HG02870 (cell line): Measurements from ENCODE around the gene SEMA5A.
A peak's percentile ranks its signal among the peaks of the same experiment; 100 is the strongest.

ENCODE experiments used
- ATAC-seq: cut with Tn5 transposase; IDR thresholded peaks from one replicate; pipeline ENCODE4 v1.9.1; 2021; ENCODE audit warnings: mild to moderate bottlenecking, moderate library complexity; ENCODE audit not compliant: unreplicated experiment

Gene SEMA5A

DNA sequence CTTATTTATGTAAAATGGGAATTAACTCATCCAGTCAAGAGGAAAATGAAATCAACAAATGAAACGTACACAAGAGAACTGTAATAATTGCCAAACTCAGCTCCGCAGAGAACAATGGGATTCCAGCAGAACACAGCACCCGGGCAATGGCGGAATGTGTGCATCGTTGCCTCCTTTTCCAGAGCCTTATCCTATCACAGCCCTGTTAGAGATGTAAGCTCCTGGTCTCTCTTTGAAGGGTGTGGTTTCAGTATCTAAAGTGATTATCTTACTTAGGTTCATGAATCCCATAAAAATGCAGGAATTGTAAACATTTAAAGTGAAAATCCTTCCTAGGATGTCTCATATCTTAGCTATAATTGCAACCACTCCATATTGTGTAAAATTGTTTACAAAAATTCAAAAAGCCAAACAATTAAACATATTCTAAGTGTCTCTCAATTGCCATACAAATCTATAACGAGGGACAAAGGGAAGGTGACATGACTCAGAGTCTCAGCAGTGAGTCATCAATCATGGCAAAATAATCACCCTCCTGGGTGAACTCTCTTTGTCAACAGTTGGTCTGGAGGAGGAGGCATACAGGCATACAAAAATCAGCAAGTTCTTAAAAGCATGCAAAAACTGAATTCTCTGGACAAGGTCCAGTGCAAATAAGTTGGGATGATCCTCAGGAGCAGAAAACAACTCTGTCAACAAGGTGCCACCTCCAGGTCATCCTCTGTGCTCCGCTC lies 22.6 kb downstream of the SEMA5A start:
- ATAC-seq: no peak

DNA sequence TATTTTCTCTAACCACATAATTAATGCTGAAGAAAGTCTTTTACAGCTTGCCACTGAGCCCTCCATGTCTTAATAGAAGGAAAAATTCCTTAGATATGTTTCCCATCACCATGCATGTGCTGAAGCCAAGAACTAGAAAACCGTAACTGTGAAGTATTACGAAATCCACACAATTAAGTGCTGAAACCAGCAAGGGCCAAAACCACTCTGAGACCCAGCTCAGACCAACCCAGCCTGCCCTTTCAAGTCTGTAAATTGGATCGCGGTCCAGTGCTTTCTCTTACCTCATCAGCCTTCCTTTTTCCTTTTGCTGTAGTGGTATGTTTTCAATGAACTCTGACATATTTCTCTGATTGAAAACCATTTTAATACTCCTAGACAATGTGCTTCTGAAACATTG lies 26.3 kb downstream of the SEMA5A start:
- ATAC-seq: no peak

DNA sequence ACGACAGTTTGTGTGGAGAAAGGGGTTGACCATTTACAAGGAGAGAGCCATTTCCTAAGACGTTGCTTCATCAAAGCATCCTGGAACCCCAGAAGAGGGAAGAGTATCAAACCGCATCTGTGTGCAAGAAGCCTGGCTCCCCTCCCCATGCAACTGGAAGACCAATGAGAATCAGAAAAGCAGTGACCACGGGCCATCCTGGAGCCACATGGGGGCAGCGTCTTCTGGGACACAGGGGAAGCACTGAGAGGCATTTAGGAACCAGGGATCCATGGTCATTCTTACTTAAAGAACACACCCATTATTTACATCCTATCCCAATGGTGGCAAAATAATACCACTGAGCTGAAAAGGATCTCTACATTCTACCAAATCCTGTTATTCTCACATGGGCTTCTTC lies 29.3 kb downstream of the SEMA5A start:
- ATAC-seq: no peak

DNA sequence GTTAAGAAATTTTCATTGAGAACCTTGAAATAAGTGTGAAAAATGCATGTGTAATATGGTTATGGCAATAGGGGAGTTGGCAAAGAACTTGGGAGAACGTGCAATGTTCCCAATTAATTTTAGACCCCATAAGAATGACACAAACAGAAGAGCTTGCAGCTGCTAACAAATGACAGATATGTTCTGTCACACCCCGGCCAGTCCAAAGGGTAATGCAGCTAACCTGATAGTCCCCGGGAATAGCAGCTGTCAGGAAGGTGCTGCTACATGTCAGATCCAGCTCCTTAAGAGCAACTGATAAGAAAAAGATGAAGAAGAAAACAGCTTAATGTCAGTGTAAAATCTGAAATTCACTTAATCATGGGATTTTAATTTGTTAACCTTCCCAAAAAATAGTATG lies 30.4 kb downstream of the SEMA5A start:
- no peak for ATAC-seq

DNA sequence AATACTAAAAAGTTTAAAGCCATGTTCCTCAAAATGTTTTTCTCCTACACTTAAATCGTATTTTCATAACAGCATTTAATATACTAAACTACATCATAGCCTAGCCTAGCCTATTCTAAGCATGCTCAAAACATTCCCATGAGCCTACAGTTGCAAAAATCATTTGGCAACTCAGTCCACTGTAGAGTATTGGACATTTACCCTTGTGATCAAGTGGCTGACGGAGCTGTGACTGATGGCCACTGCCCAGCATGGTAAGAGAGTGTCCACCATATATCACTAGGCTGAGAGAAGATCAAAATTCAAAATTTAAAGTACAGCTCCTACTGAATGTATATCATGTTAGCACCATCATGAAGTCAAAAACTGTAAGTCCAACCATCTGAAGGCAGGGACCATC lies 30.9 kb downstream of the SEMA5A start:
- ATAC-seq: no peak

DNA sequence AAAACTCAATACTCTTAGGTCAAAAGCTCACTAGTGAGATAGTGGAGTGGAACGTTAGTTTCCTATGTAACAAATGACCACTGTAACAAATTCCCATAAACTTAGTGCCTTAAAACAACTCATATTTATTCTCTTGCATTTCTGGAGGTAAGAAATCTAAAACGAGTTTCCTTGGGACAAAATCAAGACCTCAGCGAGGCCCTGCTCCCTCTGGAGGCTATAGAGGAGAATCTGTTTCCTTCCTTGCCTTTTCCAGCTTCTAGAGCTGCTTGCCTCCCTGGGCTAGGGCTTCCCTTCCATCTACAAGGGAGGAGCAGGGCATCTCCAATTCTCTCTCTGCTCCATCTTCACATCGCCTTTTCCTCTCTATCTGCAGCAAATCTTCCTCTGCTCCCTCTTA lies 32.0 kb downstream of the SEMA5A start:
- no peak for ATAC-seq

DNA sequence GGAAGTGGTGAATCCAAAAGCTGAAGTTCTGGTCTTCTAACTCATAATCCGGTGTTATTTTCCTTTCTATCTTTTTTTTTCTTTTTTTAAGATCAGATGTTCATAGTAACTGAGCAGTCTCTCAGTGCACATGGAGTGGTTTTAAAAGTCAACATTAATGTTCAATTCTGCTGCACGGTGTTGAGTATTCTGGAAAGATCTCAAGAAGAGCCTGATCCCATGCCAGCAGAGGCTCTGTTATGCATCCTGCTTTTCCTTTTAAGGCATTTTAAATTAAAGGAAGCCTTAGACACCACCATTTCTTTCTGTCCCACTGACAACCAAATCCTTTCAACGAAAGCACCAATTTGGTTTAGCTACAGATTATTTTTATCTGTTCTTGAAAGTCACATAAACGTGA lies 33.4 kb downstream of the SEMA5A start:
- ATAC-seq: no peak

DNA sequence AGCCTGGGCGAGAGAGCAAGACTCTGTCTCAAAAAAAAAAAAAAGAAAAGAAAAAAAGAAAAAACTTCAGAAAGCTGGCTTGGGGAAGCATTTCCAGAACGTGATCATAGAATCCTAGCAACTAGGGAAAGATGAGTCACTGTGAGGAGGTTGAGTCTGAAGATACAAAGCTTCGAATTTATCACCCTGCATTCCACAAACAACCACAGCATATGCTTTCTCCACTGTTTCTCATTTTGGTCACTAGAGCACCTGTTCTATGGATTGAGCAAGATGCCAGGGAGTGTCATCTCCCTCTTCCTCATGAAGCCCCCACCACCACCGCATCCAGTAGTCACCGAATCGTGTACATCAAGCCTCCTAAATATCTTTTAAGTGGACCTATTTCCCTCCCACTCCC lies 37.9 kb downstream of the SEMA5A start:
- ATAC-seq: no peak

DNA sequence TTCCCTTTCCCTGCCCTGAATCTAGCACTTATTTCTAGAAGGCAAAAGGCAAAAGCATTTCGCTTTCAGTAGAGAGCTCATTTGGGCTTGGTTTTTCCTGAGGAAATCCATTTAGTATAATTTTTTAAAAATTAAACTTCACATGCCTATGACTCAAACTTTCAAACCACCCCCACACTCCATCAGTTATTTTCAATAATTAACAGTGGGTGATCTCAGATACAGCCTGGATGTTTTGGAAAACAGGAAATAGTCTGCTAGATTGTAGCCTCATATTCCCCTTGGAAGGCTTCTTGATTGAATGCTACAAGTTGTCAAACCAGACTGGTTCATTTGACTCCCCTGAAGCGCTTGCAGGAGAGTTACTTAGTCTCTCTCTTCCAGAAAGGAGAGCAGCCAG lies 40.6 kb downstream of the SEMA5A start:
- ATAC-seq: no peak

DNA sequence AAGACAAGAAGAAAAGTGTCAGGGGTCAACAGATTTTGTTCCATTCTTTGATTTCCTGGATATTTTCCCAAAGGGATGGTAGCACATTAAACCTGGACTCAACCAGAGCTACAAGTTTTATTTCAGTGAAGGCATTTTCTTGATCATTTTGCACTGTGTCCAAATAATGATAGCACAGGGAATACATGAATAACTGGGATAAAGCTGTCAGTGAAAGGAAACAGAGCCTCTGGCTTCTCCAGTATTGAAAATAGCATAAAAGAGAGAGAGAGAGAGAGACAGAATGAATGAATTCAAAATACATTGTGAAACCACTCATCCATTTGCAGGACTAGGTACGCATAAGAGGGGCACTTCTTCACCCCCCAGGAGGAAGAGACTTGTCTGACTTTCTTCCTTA lies 43.0 kb downstream of the SEMA5A start:
- no peak for ATAC-seq

DNA sequence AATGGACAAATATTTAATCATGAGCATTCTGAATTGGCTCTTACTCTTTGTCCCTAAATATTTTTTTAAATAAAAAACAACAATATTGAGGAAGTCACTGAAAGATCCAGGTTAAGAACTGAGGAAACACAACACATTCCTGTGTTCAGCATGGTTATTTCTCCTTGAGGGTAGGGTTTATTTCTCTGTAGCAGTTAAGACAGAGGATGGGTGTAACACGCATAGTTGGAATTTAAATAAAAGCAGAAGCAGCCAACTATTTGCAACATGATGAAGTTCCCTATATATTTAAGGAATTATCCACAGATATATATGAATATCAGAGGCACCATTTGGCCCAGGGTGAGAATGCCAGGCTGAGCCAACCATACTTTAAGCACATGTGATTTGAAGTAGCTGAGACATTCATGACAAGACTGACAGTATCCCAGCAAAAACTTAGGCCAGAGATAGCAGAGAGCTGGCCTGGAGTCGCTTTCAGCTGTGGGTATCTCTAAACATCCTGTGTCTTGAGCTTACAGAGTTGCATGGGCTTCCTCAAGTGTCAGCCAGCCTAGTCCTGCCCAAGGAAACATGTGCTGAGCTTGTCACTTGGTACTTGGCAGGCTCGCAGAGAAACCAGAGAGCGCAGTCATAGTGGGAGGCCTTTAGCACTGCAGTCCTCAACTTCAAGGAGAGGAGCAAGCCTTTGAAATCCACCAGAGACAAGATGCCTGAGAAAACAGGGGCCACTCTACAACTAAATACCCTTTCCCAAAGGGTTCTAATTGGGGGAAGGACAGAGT lies 43.6 kb downstream of the SEMA5A start:
- ATAC-seq: no peak

DNA sequence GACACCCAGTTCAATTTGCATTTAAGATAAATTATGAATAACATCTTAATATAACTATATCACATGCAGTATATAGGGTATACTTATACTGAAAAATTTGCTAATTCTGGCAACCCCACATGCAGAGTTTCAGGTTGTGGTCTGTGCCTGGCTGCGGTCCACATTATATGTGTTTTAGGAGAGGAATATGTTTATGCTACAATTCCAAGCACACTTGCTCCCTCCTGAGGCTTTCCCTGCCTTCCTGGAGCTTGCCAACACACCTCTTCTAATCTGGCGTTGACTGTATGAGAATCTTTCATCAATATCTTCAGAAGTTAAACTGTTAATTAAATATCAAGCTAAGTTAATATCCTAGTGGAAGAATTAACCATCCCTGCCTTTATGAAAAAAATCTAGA lies 45.2 kb downstream of the SEMA5A start:
- ATAC-seq: no peak

DNA sequence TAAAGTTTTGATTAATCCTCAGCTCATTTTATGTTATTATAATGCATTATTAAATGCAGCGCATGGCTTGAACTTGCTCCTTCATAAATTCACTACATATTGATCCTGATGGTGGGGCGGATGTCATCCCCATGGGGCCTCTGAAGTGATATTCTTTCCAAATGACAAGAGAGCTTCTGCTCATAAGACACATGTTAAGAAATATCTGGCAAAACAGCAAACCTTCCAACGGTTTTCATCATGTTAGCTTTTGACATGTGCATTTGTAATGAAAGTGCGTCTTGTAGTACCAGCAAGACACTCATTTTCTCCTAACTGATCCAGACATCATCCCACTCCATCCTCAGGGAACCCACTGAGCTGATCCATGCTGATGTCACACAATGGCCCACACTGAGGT lies 45.7 kb downstream of the SEMA5A start:
- ATAC-seq: no peak

DNA sequence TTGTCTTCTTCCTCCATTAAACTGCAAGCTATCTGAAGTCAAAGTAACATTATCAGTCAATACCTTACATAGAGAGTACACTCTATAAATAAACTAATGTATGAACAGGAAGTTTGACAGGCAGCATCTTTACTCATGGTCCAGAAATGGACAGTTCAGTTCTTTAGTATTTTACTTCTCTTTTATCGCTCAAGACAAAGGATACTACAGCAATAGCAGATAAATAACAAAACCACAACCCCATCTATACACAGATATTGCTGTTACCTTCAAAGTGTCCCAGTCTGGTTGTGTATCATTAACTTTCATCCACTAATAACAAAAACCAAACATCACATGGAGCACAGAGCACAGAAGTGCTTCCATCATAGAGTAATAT lies 46.4 kb downstream of the SEMA5A start:
- peak; percentile 88 for ATAC-seq

DNA sequence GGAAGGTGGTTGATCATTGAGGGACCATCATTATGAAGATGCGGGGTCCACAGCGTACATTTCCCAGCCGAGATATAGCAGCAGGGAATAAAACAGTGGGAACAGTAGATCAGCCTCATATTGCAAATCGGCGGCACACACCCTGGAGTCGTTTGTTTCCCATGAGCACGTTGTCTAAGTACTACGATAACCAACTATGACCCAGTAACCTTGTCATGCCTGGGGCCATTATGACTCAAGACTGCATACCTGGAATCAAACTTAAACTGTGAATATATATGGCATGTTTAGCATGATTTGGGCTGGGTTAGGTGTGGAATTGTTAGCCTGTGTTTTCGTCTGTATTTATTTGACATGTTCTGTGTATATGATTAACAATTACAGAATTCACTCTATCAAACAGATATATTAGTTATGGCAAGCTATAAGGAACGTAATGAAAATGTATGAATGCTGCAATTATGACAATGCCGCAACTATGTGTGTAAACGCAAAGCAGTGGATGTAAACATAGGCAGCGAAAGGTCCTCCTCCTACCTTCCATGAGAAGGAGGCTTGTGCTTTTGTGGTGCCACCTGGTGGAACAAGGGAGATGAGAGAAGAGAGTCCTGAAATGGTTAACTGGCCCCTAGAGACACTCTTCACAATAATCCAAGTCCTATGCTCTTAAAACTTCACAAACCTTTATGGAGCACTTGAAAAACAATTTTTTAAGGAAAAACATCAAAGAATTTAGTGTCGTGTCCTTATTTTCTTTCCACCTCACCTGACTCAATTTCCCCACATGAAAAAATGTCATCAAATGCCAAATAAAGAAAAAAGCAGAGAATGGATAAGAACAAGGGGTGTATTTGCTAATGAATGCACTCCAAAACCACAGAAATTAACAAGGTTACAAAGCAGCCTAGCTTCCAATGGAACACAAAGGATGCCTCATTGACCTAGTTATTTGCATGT lies 47.1 kb downstream of the SEMA5A start:
- no peak for ATAC-seq

DNA sequence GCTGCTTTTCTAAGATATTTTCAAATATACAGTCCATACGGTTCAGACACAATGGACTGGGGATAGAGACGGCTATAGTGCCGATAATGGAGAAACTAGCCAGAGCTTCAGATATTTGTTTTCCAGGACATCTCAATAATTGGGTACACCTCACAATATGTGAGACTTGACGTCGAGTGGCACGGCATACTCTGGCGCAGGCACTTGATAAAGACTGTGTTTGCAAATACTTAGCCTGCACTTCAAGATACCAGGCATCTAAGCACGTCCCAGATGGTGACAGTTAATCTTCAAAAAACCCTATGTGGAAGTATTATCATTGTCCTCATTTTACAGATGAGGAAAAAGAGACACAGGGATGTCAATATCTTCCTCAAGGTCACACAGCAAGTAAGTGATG lies 48.5 kb downstream of the SEMA5A start:
- ATAC-seq: no peak

DNA sequence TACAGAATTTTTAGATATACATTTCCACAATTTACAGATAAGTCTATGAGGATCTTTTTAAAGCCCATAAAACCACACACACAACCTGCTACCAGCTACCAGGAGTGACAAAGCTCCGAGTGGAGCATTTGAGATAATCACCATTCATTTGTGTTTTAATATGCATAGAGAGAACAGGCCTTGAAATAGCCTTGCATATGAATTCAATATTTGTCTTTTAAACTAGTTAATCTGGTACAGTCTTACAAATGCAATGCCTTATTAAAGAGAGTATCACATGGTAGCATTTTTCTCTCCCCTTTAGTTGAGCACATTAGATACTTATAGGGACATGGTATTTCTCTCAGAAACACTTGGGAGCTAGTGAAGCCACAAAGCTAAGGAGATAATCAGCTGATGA lies 49.1 kb downstream of the SEMA5A start:
- no peak for ATAC-seq

DNA sequence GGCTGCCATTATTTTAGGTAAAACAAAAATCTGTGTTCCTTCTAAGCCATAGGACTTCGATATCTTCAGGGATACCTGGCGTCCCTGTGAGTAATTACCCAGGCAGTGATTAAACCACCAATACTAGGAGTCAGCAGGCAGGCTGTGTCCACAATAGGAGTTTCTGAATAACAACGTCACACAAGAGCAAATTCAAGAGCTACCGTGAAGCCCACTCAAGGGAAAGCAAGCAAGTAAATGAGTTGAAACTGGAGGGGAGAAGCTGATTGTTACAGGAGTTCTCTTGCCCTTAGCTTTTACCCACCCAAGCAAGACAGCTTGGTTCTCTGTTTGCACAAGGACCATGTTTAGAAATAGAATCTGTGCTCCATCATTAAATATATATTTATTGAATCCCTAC lies 50.8 kb downstream of the SEMA5A start:
- no peak for ATAC-seq

DNA sequence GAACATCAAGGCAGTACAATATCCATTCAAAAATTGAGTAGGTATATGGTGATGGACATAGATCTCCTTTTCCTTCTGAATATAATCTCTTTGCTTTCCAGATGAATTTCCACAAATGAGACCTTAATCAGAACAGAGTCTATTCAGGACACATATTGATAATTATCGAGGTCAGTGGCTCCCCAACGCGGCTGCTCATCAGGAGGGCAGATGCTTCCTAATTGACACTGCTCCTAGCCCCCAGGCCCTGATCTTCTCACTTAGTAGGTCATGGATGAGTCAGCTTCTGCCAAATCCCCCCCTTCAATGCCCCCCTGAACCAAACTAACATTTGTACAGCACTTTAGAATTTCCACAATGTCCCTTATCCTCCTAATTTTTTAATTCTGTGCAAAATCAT lies 51.6 kb downstream of the SEMA5A start:
- ATAC-seq: no peak

DNA sequence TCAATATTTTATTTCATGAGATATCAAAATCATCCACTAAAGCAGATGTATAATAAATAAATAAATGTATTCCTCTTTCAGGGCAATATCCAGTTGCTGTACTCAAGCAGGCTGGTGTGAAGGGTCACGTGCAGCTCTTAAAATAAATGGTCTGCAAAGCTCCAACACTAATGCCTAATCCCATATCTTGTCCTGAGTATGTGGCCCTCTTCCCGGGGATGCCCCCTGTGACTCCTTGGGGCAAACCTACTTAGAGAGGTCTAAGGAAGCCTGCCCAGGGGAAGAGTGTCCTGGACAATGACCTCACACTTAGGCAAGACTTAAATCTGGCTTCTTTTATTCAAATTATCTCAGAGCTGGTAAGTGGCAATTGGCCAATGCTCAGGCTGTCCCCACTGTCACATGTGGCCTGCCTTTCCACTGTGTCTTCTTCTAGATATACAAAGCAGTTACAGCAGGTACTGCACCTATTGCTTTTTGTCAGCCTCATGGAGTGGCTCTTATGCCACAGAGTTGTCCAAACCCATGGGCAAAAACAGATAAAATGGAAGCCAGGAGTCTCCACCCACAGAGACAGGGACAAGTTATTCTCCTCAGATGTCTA lies 55.3 kb downstream of the SEMA5A start:
- no peak for ATAC-seq

DNA sequence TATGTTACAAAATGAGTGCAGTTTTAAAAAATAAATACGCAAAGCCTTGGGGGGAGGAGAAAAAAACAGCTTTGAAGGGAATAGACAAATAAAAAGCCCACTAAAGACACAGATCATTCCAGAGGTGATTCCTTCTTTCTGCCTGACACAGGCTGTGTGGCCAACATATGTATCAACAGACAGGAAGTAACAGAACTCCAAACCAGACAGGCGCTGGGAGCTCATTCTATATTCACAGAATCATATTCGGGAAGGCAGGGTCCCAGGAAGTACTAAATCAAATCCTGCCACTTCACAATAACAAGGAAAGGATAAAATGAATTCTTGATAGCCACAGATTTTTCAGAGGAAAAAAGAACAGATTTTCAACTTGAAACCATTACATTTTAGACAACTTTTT lies 62.1 kb downstream of the SEMA5A start:
- no peak for ATAC-seq
